Measurements from ENCODE around the gene MDC1.

- no peak for TF ChIP-seq CTCF (IDR thresholded peaks at IDR 0.05; ENCODE audit: low read depth, low read length)
- TF ChIP-seq EZH2phosphoT487 (IDR thresholded peaks at IDR 0.05; ENCODE audit: low read depth): no peak
Observed at GRCh38 chr6:30735668-30736314, 18.7 kb upstream of the MDC1 start.

All from OCI-LY3 (cell line).